Neural cell (in vitro differentiated cells): ENCODE measurements around the gene TNFSF9.

ENCODE experiments used
- CTCF ChIP-seq: fragments of 450-650 bp; IDR thresholded peaks from 2 replicates; pipeline ENCODE4 v1.5.1; 2014; ENCODE audit warnings: antibody characterized with exemption, mild to moderate bottlenecking, moderate library complexity; ENCODE audit not compliant: poor library complexity, severe bottlenecking
- EP300 ChIP-seq: fragments of 450-650 bp; conservative IDR thresholded peaks from 2 replicates; pipeline ENCODE4 v1.6.1; 2014; ENCODE audit warnings: antibody characterized with exemption, mild to moderate bottlenecking, moderate library complexity; ENCODE audit not compliant: poor library complexity, severe bottlenecking
- EZH2 ChIP-seq: fragments of 200-600, 300-800 bp; shearing (Covaris generic), sonication (generic); IDR thresholded peaks from 2 replicates; pipeline ENCODE4 v1.6.1; 2014; ENCODE audit warnings: antibody characterized with exemption, low read length, borderline replicate concordance, mild to moderate bottlenecking; ENCODE audit not compliant: insufficient read depth, poor library complexity, severe bottlenecking
- MXI1 ChIP-seq: fragments of 450-650 bp; conservative IDR thresholded peaks from 2 replicates; pipeline ENCODE4 v1.6.1; 2014; ENCODE audit warnings: antibody characterized with exemption, mild to moderate bottlenecking; ENCODE audit not compliant: poor library complexity, severe bottlenecking
- POLR2AphosphoS5 ChIP-seq: IDR thresholded peaks from 2 replicates; pipeline ENCODE4 v1.6.1; 2012
- RAD21 ChIP-seq: fragments of 450-650 bp; conservative IDR thresholded peaks from 2 replicates; pipeline ENCODE4 v1.6.1; 2014; ENCODE audit warnings: antibody characterized with exemption, mild to moderate bottlenecking, moderate library complexity
- REST ChIP-seq: IDR thresholded peaks from 2 replicates; pipeline ENCODE4 v1.6.1; 2012; ENCODE audit warnings: borderline replicate concordance
- SMC3 ChIP-seq: fragments of 450-650 bp; conservative IDR thresholded peaks from 2 replicates; pipeline ENCODE4 v1.6.1; 2014; ENCODE audit warnings: antibody characterized with exemption, mild to moderate bottlenecking, moderate library complexity; ENCODE audit not compliant: poor library complexity

- no peak for TF ChIP-seq CTCF
- no peak for TF ChIP-seq POLR2AphosphoS5
- TF ChIP-seq EP300 = no peak
- no peak for TF ChIP-seq SMC3
- TF ChIP-seq MXI1 = no peak
- no peak for TF ChIP-seq REST
- no peak for TF ChIP-seq EZH2
- TF ChIP-seq RAD21 = no peak
Observed at GRCh38 chr19:6498294-6499036, 32.4 kb upstream of the TNFSF9 start.
